Renal pelvis (tissue), 4 donors: Measurements from ENCODE around the gene PAFAH1B2. TPM values are rescaled to one million over a fixed set of nuclear protein-coding genes. Genes with fewer than 3 reads are reported as not detected.

Source experiments
- DNase-seq: peaks from one replicate; pipeline ENCODE4 v3.0.0-alpha.2; 2013
- polyA plus RNA-seq, 3 donors: library from polyadenylated mRNA; unstranded; fragments of 120-200 nt; gene quantifications; one replicate each; pipeline ENCODE4 v1.2.1, GENCODE V29; 2013; ENCODE audit not compliant: insufficient read length in 3 of 3

PAFAH1B2 gene
- polyA plus RNA-seq, 3 donors, result 64.9 to 81.7 (median 74.5) TPM

DNA sequence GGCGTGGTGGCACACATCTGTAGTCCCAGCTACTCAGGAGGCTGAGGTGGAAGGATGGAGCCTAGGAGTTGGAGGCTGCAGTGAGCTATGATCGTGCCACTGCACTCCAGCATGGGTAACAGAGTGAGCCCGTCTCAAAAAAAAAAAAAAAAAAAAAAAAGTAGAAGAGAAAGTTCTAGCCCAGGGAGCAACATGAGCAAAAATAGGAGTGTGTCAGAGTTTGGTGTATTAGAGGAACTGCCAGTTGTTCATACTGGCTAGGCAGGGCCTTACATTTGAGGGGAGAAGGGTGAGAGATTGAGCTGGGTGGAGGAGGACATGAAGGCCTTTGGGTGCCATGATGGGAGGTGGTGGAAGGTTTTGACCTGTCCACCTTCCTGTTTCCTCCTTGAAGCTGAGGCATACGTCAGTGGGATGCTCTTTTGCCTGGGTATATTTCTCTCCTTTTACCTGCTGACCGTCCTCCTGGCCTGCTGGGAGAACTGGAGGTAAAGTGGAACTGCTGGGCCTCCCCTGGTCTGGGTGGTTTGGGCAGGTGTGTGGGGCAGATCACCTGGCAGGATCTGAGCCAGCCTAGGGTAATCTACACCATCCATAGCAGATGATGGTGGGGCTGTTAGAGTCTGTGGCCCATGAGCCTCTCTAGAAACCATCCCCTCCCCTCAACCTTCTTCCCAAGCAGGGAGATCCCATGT lies 41.8 kb downstream of the PAFAH1B2 start:
- DNase-seq, result no peak

DNA sequence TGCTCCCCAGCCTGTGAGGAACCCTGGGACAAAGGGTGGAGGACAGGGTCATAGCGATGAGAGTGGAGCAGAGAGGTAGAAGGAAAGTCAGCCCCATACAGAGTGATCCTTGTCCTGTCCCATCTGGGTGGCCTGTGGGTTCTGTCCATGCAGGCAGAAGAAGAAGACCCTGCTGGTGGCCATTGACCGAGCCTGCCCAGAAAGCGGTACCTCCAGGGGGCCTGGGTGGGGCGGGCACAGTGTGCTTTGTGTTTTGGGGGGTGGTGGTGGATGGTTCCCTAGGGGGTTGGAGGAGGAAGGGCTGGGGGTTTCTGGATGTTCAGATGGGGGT lies 42.3 kb downstream of the PAFAH1B2 start:
- no peak for DNase-seq

DNA sequence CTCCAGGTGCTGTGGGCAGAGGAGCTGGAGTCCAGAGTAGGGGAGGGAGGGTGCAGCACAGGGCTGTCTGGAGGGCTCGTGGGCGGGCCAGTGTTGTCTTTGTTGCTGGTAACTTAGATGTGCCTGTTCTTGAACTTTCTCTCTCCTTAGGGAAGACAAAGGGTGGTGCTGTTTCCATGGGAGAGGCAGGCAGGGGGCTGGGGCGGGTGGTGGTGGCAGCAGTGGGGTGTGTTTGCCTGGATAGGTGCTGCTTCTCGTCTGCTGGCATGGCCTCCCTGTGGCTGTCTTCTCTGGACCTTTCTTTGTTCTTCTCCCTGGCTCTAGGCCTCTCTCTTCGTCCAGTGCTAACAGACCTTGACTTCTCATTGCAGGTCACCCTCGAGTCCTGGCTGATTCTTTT lies 42.9 kb downstream of the PAFAH1B2 start:
- no peak for DNase-seq

DNA sequence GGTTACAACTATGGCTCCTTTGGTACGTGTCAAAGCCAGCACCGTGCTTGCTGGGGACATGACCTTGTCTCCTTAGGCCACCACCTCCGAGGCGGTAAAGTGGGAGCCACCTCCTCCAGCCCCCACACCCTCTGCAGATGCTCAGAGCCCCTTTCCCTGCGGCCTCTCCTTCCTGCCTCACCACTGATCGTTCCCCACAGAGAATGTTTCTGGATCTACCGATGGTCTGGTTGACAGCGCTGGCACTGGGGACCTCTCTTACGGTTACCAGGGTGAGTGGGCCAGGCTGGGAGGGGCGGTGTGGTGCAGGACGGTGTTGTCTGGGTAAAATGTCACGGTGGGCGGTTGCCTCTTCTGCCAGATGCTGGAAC lies 43.3 kb downstream of the PAFAH1B2 start:
- no peak for DNase-seq

DNA sequence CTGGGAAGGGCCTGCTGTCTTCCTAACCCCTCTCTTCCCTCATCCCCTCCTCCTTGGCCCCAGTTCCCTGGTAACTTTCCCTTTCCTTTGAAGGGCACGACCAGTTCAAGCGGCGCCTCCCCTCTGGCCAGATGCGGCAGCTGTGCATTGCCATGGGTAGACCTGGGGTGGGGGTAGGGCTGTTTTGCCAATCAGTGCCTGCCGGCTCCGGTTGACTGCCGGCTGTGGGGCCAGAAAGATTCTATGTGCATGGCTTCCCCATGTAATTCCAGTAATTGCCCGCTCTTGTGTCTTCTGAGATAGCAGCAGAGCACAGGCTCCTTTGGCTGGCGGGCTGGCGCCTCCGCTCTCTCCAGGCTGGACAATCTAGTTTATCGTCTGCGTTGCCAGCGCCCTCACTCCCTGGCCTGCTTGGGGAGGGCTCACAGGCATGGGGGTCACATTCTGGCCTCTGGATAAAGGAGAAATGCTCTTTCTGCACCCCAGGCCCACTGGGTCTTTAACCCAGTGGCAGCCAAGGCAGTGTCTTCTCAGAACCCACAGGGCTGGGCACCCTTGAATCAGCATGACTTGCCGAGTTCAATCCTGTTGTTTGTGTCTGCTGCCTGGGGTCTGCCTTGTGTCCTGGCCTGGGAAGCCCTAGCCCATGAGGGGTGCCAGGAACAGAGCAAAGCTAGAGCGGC lies 43.9 kb downstream of the PAFAH1B2 start:
- DNase-seq, result no peak

DNA sequence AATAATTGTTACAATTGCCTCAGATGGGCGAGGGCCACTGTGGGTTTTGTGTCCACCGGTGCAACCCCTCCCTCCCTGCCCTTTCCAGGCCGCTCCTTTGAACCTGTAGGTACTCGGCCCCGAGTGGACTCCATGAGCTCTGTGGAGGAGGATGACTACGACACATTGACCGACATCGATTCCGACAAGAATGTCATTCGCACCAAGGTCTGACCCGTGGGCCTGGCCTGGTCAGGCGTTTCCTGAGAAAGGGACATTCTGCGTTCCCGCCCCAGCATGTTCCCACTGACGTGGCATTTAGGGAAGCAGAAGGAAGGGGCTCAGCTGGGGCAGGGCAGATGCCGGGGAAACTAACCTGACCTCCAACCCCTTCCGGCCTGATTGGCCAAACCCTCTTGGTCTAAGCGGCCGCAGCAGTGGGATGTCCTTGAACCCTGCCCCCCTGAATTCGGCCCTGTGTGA lies 44.6 kb downstream of the PAFAH1B2 start:
- DNase-seq, result no peak

DNA sequence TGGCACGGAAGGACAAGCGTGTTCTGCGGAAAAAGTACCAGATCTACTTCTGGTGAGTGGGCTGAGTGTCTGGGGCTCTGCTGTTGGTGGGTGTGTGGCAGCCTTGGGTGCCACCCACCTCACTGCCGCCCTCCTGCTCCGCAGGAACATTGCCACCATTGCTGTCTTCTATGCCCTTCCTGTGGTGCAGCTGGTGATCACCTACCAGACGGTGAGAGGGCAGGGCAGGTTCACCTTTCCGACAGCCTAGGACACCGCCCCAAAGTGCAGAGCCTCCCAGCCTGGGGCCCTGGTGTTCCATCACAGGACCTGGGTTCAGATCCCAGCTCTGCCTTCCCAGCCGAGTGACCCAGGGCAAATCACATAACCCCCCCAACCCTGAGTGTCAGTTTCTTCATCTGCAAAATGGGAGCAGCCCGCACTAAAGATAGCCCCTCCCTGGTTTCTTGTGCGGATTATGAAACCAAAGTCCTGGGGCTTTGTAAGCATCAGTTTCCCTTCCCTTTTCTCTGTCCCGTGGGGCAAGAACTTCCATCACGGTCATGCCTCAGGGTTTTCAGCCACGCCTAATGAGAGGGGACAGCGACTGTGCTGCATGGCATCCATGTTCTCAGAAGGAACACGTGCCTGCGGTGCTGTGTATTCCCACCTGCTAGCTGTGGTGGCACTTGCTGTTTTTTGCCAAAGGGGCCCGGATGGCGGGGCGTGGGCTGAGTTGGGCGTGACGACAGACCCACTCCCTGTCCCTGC lies 45.3 kb downstream of the PAFAH1B2 start:
- no peak for DNase-seq

DNA sequence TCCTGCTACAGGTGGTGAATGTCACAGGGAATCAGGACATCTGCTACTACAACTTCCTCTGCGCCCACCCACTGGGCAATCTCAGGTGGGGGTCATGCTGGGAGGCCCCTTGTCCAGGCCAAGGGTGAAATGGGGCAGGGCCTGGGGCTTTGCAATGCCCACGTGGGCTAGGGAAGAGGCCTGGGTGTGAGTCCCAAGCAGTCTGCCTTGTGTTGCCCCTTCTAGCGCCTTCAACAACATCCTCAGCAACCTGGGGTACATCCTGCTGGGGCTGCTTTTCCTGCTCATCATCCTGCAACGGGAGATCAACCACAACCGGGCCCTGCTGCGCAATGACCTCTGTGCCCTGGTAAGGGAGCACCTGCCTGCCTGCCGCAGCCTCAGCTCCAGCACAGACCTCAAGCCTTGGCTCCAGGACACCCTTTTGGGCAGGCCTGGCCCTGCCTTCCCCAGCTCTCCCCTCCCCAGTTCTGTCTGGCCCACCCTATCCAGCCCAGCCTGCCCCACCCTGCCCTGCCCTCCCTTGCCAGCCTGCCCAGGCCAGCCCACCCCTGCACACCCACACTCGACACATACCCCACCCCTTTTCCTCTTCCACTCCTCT lies 46.0 kb downstream of the PAFAH1B2 start:
- no peak for DNase-seq

DNA sequence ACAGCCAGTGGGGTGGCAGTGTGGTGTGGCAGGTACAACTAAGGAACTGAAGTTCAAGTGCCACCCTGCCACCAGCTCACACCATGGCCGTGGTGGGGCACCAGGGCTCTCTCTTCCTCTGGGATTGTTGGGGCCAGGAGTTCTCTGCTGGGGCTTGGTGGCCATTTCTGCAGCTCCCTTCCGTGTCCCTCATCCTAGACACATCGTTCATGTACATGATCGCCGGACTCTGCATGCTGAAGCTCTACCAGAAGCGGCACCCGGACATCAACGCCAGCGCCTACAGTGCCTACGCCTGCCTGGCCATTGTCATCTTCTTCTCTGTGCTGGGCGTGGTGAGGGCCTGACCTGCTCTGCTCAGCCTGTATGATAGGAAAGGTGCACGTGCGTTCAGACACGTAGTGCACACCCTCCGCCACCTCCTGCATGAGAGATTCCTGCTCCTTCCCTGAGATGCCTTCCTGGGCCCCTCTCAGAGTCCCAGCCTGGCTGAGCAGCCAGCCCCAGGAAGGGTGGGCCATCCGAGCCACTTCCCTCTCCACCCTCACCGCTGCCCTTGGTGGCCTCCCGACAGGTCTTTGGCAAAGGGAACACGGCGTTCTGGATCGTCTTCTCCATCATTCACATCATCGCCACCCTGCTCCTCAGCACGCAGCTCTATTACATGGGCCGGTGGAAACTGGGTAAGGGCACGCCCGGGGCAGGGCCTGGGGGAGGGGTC lies 47.8 kb downstream of the PAFAH1B2 start:
- DNase-seq, result no peak

DNA sequence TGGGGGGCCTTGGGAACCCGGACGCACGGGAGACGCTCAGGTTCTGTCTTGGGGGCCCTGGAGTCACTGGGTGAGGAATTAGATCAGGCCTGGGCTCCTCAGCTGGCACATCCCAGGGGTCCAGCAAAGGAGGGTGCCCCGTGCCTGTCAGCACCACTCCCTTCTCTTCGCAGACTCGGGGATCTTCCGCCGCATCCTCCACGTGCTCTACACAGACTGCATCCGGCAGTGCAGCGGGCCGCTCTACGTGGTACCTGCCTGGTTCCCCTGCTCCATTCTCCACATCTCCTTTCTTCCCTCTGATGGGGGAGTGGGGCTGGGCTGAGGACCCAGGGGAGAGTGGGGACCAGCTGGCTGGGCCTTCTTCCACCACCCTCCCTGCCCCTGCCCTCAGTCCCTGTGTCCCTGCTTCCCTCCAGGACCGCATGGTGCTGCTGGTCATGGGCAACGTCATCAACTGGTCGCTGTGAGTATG lies 48.4 kb downstream of the PAFAH1B2 start:
- DNase-seq, result no peak

DNA sequence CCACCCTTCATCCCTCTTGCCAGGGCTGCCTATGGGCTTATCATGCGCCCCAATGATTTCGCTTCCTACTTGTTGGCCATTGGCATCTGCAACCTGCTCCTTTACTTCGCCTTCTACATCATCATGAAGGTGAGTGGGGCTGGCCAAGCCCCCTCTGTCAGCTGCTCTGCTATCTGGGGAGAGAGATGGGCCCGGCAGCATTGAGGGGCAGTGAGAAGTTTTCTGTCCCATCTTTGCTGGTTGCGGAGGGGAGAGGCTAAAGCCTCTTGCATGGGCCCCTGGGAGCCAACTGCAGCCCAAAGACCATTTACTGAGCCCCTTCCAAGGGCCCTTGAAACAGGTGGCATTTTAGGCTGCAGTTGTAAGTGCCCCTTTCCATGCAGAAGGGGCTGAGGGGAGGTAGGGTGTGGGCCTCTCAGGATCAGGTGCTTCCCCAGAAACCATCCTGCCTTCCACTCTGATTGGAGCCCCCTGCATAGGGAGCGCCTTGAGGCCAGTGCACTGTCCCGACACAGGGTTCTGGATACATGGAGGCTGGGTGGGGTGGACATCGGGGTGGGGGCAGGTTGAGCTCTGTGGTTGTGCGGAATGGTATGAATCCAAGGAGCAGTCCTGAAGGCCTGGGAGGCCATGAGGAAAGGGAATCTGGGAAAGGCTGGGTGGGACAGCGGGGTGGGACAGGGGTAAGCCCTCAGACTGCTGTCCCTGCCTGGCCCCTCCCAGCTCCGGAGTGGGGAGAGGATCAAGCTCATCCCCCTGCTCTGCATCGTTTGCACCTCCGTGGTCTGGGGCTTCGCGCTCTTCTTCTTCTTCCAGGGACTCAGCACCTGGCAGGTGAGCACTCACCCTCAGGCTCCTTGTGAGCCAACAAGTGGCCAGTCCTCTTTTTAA lies 49.3 kb downstream of the PAFAH1B2 start:
- DNase-seq, result no peak

DNA sequence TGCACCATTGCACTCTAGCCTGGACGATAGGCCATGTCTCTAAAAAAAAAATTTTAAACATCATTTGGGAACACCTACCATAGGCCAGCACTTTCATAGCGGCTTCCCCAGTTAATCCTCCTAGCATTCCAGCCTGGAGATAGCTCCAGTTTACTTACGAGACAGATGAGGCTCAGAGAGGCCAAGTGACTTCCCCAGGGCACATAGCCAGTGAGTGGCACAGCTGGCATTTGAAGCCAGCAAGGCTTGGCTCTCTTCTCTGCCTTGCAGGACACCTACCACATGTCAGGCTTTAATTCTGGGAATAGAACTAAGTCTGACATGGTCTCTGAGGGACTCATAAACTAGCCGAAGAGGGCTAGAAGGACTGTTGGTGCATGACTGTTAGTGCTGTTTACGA lies 50.2 kb downstream of the PAFAH1B2 start:
- no peak for DNase-seq

DNA sequence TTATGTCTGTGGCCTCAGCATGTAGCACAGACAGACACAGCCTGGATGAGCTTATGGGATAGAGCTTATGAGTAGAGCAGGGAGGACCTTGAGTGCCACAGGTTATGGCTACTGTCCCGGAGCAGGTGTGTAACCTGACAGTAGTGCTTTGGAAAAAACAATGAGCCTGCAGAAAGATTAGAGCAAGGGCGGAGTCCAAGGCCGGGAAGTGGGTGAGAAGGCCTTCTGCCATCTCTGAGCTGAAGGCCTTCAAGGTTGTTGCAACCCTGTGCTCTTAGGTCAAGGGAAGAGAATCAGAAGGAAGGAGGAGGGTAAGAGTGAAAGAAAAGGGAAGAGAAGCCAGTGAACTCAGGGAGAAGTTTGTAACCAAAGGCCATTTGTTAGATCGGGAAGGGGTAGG lies 51.2 kb downstream of the PAFAH1B2 start:
- DNase-seq, result no peak

DNA sequence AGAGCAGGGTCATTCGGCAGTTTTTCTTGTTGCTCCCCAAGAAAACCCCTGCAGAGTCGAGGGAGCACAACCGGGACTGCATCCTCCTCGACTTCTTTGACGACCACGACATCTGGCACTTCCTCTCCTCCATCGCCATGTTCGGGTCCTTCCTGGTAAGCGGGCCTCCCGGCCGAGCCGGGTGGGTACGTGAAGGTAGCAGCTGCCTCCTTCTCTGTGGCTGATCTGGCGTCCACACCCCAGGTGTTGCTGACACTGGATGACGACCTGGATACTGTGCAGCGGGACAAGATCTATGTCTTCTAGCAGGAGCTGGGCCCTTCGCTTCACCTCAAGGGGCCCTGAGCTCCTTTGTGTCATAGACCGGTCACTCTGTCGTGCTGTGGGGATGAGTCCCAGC lies 51.7 kb downstream of the PAFAH1B2 start:
- DNase-seq, result no peak

DNA sequence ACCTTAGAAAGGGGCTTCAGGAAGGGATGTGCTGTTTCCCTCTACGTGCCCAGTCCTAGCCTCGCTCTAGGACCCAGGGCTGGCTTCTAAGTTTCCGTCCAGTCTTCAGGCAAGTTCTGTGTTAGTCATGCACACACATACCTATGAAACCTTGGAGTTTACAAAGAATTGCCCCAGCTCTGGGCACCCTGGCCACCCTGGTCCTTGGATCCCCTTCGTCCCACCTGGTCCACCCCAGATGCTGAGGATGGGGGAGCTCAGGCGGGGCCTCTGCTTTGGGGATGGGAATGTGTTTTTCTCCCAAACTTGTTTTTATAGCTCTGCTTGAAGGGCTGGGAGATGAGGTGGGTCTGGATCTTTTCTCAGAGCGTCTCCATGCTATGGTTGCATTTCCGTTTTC lies 52.9 kb downstream of the PAFAH1B2 start:
- no peak for DNase-seq

DNA sequence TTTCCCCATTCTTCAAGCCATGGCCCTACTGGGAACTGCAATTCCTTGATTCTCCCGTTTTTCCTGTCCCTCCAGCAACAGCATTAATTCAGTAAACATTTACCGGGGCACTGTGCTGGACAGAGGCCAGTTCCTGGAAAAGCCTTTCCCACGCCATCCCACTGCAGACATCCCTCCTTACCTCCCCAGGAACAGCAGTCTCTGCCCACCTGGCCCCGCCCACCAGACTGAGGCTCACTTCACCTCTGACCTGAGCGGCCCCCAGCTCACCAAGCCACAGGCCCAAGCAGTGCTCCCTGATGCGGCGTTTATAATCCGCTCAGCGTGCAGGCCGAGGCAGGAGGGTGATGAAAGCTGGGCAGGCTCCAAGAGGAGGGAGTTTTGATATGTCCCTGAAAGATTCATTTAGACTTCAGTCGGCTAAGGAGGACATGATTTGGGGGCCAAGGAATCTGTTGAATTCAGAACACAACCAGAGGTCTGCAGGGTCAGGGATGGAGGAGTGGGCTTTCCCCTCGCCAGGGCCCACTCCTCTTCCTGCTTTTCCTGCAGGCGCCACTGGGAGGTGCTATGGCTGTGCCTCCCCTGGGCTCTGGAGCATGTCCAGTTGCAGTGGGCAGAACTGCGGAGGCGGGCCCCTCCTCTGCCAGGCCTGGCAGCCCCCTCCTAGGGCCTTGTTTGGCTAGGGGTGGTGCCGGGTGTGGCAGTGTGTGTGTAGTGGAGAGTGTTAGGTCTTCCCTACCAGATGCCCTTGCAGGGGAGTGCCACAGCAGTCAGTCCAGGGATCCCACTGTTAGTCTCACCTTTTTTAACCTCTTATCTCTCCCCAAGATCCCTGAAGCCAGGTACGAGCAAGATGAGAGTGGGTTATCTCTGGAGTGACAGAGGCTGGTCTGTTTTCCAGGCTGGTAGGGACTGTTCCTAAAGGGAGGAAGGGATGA lies 53.7 kb downstream of the PAFAH1B2 start:
- no peak for DNase-seq

DNA sequence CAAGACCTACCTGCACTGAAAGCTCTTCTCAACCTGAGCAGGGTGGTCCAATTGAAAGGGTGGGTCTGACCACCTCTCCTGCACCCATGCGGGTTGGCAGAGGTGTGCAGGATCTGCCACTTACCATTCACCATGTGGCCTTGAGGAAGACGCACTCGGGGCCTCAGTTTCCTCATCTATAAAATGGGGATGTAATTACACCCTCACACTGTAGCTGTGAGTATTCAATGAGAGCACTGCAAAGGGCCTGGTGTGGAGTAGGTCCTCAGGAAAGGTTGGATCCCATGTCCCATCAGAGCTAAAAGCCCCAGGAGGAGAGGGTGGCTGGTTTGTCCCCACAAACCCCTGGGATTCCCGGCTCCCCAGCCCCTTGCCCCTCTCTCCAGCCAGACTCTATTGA lies 54.5 kb downstream of the PAFAH1B2 start:
- DNase-seq, result no peak

DNA sequence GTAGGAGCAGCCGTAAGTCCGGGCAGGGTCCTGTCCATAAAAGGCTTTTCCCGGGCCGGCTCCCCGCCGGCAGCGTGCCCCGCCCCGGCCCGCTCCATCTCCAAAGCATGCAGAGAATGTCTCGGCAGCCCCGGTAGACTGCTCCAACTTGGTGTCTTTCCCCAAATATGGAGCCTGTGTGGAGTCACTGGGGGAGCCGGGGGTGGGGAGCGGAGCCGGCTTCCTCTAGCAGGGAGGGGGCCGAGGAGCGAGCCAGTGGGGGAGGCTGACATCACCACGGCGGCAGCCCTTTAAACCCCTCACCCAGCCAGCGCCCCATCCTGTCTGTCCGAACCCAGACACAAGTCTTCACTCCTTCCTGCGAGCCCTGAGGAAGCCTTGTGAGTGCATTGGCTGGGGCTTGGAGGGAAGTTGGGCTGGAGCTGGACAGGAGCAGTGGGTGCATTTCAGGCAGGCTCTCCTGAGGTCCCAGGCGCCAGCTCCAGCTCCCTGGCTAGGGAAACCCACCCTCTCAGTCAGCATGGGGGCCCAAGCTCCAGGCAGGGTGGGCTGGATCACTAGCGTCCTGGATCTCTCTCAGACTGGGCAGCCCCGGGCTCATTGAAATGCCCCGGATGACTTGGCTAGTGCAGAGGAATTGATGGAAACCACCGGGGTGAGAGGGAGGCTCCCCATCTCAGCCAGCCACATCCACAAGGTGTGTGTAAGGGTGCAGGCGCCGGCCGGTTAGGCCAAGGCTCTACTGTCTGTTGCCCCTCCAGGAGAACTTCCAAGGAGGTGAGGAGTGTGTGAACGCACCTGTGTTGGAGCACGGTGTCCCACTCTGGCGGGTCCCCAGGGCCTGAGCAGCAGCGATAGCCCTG lies 55.2 kb downstream of the PAFAH1B2 start, which contains the start of gene TAGLN:
TAGLN (plus strand) TSS at position 318 of the 863 bp plus-strand sequence. CDS start 3,644 bp downstream, outside the sequence.
- peak; percentile 82 for DNase-seq
